Measurements from ENCODE around the gene DNAJB12. TPM values are rescaled to one million over a fixed set of nuclear protein-coding genes. Genes with fewer than 3 reads are reported as not detected.

Gene DNAJB12
- 19.1 and 23.9 TPM in 2 replicates for total RNA-seq

GRCh38 chr10:72354356-72355213, at the start of gene DNAJB12:
DNAJB12 (minus strand) TSS chr10:72354919; CDS start chr10:72354897, 22 bp downstream.

Other genes starting within 250 kb of the DNAJB12 start
- gene ANAPC16, start 138.9 kb downstream of the DNAJB12 start, total RNA-seq: 43.5 and 44.4 TPM in 2 replicates
- gene ASCC1, start 138.6 kb downstream of the DNAJB12 start, total RNA-seq: 21.2 and 26.6 TPM in 2 replicates
- 680 and 813 TPM in 2 replicates for gene DDIT4, start 81.0 kb downstream of the DNAJB12 start, total RNA-seq

Data from smooth muscle cell of bladder (primary cell).